Neutrophil (primary cell): ENCODE measurements around the gene CPT1B.

Experiments
- H3K27ac ChIP-seq: fragments of 200-600 bp; sonication (generic); 2 replicates; pipeline ENCODE4 v1.5.1; 2016; ENCODE audit warnings: mild to moderate bottlenecking, moderate library complexity
- H3K27me3 ChIP-seq: fragments of 200-600 bp; sonication (generic); 2 replicates; pipeline ENCODE4 v1.6.0; 2016; ENCODE audit warnings: mild to moderate bottlenecking
- H3K36me3 ChIP-seq: fragments of 200-600 bp; sonication (generic); 2 replicates; pipeline ENCODE4 v1.5.1; 2017
- H3K4me1 ChIP-seq, 2 experiments: fragments of 200-600 bp in 1 of 2; sonication (generic) in 1 of 2; 1 replicate in 1 of 2; 2 replicates in 1 of 2; pipeline versions ENCODE4 v1.5.1 to v1.6.1; 2013 to 2016; ENCODE audit warnings: low read depth in 1 of 2, low read length in 1 of 2, mild to moderate bottlenecking in 1 of 2, moderate library complexity in 1 of 2; ENCODE audit not compliant: control insufficient read depth in 1 of 2, insufficient read depth in 1 of 2
- H3K4me3 ChIP-seq, 2 experiments: fragments of 200-600 bp in 1 of 2; sonication (generic) in 1 of 2; 1 replicate in 1 of 2; 2 replicates in 1 of 2; pipeline ENCODE4 v1.5.1; 2013 to 2016; ENCODE audit warnings: low read depth in 1 of 2, low read length in 1 of 2, mild to moderate bottlenecking in 1 of 2, moderate library complexity in 1 of 2
- H3K9me3 ChIP-seq: fragments of 200-600 bp; sonication (generic); 2 replicates; pipeline ENCODE4 v1.5.1; 2016
- TF ChIP-seq, protein P1 (sequence below): fragments of 200-600 bp; sonication (generic); IDR thresholded peaks from 2 replicates; pipeline ENCODE4 v1.5.1; 2016; ENCODE audit warnings: antibody characterized with exemption

CPT1B gene

DNA sequence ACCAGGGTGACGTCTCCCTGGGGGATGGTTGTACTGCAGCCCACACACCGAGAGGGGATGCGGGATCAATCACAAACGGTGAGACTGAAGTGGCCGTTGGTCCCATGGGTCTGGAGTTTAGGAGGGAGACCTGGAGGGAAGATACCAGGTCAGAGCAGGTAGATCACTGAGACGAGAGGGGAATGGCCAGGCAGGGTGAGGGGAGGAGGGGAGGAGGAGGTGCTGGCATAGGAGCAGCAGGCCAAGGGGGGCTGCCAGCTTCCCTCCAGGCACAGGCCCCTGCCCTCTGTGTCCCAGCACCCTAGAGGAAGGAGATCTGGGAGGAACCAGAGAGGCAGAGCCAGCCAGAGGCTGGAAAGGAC, 29.4 kb upstream of the CPT1B start:
- H3K27me3 ChIP-seq: peaks cover 100% of the 10 kb centered on the region
- TF ChIP-seq, protein P1, sequence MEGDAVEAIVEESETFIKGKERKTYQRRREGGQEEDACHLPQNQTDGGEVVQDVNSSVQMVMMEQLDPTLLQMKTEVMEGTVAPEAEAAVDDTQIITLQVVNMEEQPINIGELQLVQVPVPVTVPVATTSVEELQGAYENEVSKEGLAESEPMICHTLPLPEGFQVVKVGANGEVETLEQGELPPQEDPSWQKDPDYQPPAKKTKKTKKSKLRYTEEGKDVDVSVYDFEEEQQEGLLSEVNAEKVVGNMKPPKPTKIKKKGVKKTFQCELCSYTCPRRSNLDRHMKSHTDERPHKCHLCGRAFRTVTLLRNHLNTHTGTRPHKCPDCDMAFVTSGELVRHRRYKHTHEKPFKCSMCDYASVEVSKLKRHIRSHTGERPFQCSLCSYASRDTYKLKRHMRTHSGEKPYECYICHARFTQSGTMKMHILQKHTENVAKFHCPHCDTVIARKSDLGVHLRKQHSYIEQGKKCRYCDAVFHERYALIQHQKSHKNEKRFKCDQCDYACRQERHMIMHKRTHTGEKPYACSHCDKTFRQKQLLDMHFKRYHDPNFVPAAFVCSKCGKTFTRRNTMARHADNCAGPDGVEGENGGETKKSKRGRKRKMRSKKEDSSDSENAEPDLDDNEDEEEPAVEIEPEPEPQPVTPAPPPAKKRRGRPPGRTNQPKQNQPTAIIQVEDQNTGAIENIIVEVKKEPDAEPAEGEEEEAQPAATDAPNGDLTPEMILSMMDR: no peak
- H3K27ac ChIP-seq: no peak overlapping the region
- no peaks in the 10 kb centered on the region for H3K4me1 ChIP-seq
- H3K36me3 ChIP-seq: no peaks in the 10 kb centered on the region
- no peaks in the 10 kb centered on the region for H3K9me3 ChIP-seq
- no peak overlapping the region for H3K4me3 ChIP-seq

DNA sequence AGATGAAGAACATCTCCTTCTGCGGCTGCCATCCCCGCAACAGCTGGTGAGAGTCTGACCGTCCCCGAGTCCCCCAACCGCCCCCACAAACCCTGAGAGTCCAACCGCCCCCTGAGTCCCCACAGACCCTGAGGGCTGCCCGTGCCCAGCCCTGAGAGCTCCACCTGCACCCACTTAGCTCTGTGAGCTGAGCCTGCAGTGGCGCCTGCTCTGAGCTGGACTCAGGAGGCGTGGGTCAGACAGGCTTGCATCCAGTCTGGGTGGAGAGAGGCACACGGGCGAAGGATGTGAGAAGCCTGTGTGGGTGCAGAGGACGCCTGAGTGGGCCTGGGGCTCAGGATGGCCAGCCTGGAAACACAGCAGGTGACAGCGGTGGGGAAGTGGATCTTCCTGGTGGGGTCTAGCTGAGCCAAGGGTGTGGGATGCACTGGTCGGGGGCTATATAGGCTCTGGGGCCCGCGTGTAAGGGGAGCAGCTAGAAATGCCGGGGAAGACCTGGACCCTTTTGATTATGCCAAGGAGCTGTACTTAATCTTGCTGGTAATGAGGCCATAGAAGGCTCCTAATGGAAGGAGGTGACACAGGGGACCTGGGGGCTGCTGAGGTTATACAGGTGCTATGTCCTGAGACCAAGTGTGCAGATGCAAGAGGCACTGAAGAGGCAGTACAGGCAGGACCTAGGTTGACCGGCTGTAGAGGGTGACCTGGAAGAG, 28.9 kb upstream of the CPT1B start:
- Histone ChIP-seq H3K4me1 (no peaks in the 10 kb centered on the region), H3K27ac (no peak overlapping the region), H3K36me3 (no peaks in the 10 kb centered on the region), H3K9me3 (no peaks in the 10 kb centered on the region), H3K4me3 (no peak overlapping the region), H3K27me3 (peaks cover 100% of the 10 kb centered on the region)
- TF ChIP-seq, protein P1: no peak

DNA sequence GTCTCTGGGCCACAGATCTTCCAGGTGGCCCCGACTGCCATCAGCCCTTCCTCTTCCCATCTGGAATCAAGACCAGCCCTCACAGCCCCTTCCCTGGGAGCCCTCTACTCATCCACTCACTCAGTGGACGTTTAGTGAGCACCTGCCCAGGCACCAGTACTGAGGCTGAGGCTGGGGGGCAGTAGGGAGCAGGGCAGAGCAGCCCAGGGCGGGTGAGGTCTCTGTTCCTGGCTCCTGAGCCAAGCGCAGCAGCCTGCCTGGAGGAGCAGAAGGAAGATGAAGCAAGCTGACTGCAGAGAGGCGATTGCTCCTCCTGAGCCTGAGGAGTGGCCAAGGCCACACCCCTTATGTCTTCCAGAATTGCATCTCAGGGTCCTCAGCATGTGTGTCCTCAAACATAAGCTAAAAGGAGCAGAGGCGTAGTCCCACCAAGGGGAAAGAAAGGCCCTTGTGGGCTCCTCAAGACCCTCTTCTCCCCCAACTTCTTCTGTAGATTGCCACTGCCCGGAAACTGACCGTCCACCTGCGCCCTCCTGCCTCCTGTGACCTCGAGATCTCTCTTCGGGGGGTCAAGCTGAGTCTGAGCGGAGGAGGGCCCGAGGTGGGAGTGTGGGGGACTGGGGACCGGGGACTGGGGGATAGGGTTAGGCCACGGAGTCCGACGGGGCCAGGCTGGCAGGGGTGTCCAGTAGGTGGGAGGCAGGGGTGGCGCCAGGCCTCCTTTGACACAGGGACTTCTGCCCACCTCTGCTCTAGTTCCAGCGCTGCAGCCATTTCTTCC, 28.1 kb upstream of the CPT1B start:
- no peak overlapping the region for H3K4me3 ChIP-seq
- no peaks in the 10 kb centered on the region for H3K9me3 ChIP-seq
- H3K36me3 ChIP-seq: no peaks in the 10 kb centered on the region
- no peak overlapping the region for H3K27ac ChIP-seq
- TF ChIP-seq, protein P1: no peak
- H3K27me3 ChIP-seq: peaks cover 100% of the 10 kb centered on the region
- no peaks in the 10 kb centered on the region for H3K4me1 ChIP-seq

GRCh38 chr22:50605613-50606074, 27.4 kb upstream of the CPT1B start:
- peaks cover 0 to 3% of the 10 kb centered on the region in 2 experiments for H3K4me1 ChIP-seq
- H3K9me3 ChIP-seq: no peaks in the 10 kb centered on the region
- H3K36me3 ChIP-seq: no peaks in the 10 kb centered on the region
- TF ChIP-seq, protein P1: no peak
- peaks cover 100% of the 10 kb centered on the region for H3K27me3 ChIP-seq
- no peak overlapping the region for H3K4me3 ChIP-seq
- no peak overlapping the region for H3K27ac ChIP-seq

GRCh38 chr22:50605002-50605612, 26.9 kb upstream of the CPT1B start:
- H3K4me1 ChIP-seq: peaks cover 0 to 7% of the 10 kb centered on the region in 2 experiments
- TF ChIP-seq, protein P1: no peak
- peaks cover 100% of the 10 kb centered on the region for H3K27me3 ChIP-seq
- H3K36me3 ChIP-seq: no peaks in the 10 kb centered on the region
- H3K4me3 ChIP-seq: no peak overlapping the region
- H3K27ac ChIP-seq: no peak overlapping the region
- no peaks in the 10 kb centered on the region for H3K9me3 ChIP-seq
